GM19328 (cell line): ENCODE measurements around the gene CLSTN2.

Experiments
- ATAC-seq: cut with Tn5 transposase; IDR thresholded peaks from one replicate; pipeline ENCODE4 v1.9.1; 2021; ENCODE audit warnings: mild to moderate bottlenecking, moderate library complexity; ENCODE audit not compliant: unreplicated experiment

Gene CLSTN2

GRCh38 chr3:140568842-140569520 is 634.0 kb downstream of the CLSTN2 start:
- no peak for ATAC-seq

GRCh38 chr3:140570602-140571001 is 635.6 kb downstream of the CLSTN2 start:
- no peak for ATAC-seq

- no peak for ATAC-seq
These were observed 636.9 kb downstream of the CLSTN2 start for GRCh38 chr3:140571836-140572235.

- ATAC-seq, result no peak
These were observed 637.3 kb downstream of the CLSTN2 start for GRCh38 chr3:140572334-140572733.

GRCh38 chr3:140573011-140573410 is 638.0 kb downstream of the CLSTN2 start:
- no peak for ATAC-seq

GRCh38 chr3:140574375-140574774 is 639.4 kb downstream of the CLSTN2 start:
- no peak for ATAC-seq

- no peak for ATAC-seq
These were observed 641.5 kb downstream of the CLSTN2 start for GRCh38 chr3:140576449-140576848.

GRCh38 chr3:140577911-140578310 is 642.9 kb downstream of the CLSTN2 start:
- no peak for ATAC-seq

GRCh38 chr3:140579260-140579659 is 644.3 kb downstream of the CLSTN2 start:
- no peak for ATAC-seq

- ATAC-seq, result no peak
These were observed 645.8 kb downstream of the CLSTN2 start for GRCh38 chr3:140580746-140581145.

- no peak for ATAC-seq
These were observed 649.6 kb downstream of the CLSTN2 start for GRCh38 chr3:140584549-140584948.

GRCh38 chr3:140585828-140586227 is 650.8 kb downstream of the CLSTN2 start:
- no peak for ATAC-seq

GRCh38 chr3:140586311-140586710 is 651.3 kb downstream of the CLSTN2 start:
- no peak for ATAC-seq

GRCh38 chr3:140588558-140588957 is 653.6 kb downstream of the CLSTN2 start:
- ATAC-seq, result no peak

GRCh38 chr3:140593766-140594165 is 658.8 kb downstream of the CLSTN2 start:
- no peak for ATAC-seq

GRCh38 chr3:140595295-140595694 is 660.3 kb downstream of the CLSTN2 start:
- ATAC-seq, result no peak

GRCh38 chr3:140597364-140597763 is 662.4 kb downstream of the CLSTN2 start:
- no peak for ATAC-seq

- no peak for ATAC-seq
These were observed 662.8 kb downstream of the CLSTN2 start for GRCh38 chr3:140597792-140598191.

- ATAC-seq, result no peak
These were observed 664.0 kb downstream of the CLSTN2 start for GRCh38 chr3:140599009-140599408.

- ATAC-seq, result no peak
These were observed 664.5 kb downstream of the CLSTN2 start for GRCh38 chr3:140599496-140599895.

GRCh38 chr3:140601881-140602280 is 666.9 kb downstream of the CLSTN2 start:
- ATAC-seq, result no peak

GRCh38 chr3:140602781-140603180 is 667.8 kb downstream of the CLSTN2 start:
- ATAC-seq, result no peak

- no peak for ATAC-seq
These were observed 668.8 kb downstream of the CLSTN2 start for GRCh38 chr3:140603766-140604165.
